Measurements from ENCODE around the gene TRIM38.

DNA sequence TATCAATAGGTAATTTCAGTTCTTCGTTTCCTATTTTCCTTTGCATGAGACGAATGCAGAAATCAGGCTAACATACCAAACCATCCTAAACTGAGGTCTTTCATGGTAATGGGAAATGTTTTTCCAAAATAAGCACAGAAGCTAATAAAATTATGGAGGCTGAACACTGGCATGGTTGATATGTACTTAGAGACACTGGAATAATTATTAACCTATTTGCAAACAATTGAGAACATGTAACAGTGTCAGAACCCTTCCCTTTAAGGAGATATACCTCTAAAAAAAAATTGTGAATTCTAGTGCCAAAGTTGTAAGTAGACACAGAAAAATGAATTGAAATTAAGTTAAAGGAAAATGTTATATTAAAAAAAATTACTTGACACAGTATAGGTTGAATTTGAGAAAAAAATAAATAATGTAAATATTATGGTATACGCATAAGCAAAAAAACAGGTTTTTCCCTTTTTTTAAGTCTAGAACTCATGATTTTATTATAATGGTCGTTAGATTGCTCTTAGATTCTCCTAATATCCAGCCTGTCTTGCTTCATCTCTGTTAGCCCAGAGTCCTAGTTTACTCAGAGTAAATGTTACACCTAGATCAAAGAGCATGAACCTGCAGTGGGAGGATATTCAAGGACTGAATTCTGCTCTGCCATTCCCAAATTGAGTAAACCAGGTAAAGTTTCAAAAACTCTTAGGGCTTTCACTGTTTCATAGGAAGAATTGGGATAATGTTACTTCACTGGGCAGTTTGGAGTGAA is 33.9 kb upstream of the TRIM38 start:
- TF ChIP-seq, protein P1, sequence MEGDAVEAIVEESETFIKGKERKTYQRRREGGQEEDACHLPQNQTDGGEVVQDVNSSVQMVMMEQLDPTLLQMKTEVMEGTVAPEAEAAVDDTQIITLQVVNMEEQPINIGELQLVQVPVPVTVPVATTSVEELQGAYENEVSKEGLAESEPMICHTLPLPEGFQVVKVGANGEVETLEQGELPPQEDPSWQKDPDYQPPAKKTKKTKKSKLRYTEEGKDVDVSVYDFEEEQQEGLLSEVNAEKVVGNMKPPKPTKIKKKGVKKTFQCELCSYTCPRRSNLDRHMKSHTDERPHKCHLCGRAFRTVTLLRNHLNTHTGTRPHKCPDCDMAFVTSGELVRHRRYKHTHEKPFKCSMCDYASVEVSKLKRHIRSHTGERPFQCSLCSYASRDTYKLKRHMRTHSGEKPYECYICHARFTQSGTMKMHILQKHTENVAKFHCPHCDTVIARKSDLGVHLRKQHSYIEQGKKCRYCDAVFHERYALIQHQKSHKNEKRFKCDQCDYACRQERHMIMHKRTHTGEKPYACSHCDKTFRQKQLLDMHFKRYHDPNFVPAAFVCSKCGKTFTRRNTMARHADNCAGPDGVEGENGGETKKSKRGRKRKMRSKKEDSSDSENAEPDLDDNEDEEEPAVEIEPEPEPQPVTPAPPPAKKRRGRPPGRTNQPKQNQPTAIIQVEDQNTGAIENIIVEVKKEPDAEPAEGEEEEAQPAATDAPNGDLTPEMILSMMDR (IDR thresholded peaks at IDR 0.05; ENCODE audit: low read length) = no peak
- no peak for TF ChIP-seq EZH2 (IDR thresholded peaks at IDR 0.05; ENCODE audit: borderline replicate concordance, low read length)
